Measurements from ENCODE around the gene RIC3.

DNA sequence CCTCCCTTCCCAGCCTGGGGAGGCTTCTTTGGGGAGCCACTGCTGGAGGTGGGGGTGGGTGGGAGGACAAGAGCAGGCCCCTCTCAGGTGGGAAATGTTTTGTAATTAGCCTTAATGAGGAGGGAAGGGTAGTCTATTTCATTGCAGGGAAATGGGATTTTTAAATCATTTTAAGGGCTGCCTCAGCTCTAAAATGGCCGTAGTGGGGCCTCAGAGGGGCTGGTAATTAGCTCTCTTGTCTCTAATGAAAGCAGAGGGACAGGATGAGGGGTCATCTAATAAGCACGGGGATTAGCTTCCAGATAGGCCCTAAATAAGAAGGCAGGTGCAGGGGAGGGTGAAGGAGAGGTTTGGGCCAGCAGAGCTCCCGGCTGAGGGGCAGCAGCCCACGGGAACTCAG is 48.3 kb upstream of the RIC3 start:
- TF ChIP-seq TAF1 (IDR thresholded peaks at IDR 0.05; ENCODE audit: low read depth, low read length) (no peak), POLR2A (IDR thresholded peaks at IDR 0.05; ENCODE audit: low read depth, low read length) (no peak)
